ENCODE data around the gene CPSF7. TPM values are rescaled to one million over a fixed set of nuclear protein-coding genes. Genes with fewer than 3 reads are reported as not detected.

The CPSF7 gene
- total and polyA plus RNA-seq, 2 donors (not counting 1 experiment from before 2014, with no cell fraction given): 74.7 to 167 TPM

DNA sequence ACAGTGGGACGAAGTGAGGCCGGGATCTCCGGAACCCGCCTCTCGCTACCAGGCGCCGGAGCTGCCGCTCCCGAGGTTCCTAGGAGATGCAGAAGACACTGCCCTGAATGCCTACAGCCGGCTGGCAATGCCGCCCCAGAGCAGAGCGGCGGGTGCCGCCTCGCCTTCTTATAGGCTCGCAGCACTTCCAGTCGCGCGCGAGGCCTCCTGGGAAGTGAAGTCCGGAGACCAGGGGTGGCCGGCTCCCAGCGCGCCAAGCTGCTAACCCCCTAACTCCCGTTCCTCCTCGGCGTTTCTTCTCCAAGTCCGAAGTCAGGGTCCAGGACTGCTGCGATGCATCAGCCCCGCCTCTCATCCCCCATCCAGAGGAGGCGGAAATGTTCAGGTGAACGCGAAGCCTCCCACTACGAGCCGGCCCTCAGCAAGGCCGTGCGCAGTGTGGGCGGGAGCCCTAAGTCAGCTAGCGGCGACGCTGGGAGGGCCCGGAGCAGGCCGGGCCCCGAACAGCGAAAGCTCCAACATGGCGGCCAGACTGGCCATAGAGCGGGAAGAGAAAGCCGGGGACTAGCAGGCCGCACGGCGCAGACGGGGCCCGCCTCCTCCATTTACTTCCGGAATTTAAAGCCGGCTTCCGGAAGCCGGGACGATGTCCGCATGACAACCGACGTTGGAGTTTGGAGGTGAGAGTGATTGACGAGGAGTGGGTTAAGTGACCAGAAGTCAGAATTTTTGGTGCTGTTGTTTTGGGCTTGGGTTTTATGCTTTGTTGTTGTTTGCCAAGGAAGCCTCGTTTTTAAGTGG is 67.8 kb downstream of the CPSF7 start, which contains the start of the genes CYB561A3 and TMEM138:
Gene CYB561A3 (minus strand): TSS at position 142 of the 801 bp plus-strand sequence. CDS start 5,169 bp downstream, outside the sequence.
Gene TMEM138 (plus strand): TSS at position 634 of the 801 bp plus-strand sequence. CDS start 2,017 bp downstream, outside the sequence.
- POLR2A ChIA-PET: interaction anchor here (0.6 to 3.2 kb wide), 16 partner anchors 8 to 371 kb away, joined by 3 to 24 read pairs (median 4); partner anchors contain the start of genes CPSF7, DDB1, SDHAF2 and TKFC
- 0% methylated on average over 62 of the region's 63 CpGs for WGBS (ENCODE audit: insufficient coverage)

More for the DNA sequence above, 67.8 kb downstream of the CPSF7 start, which contains the start of the genes CYB561A3 and TMEM138:
- H3K4me3 ChIP-seq (ENCODE audit: control extremely low read depth in 1 of 5, extremely low read depth in 1 of 5, insufficient read depth in 1 of 5, low read depth in 2 of 5, low read length in 4 of 5): peak within 1 kb of the TSS; percentile 86 to 99 (median 97)
- Mint-ChIP-seq H3K27ac (peak within 1 kb of the TSS; percentile 98), H3K4me3 (peak within 1 kb of the TSS; percentile 99), H3K27me3 (no peaks in the 10 kb centered on the region), H3K9me3 (ENCODE audit: insufficient read depth) (no peaks in the 10 kb centered on the region), H3K4me1 (peaks cover 53% of the 10 kb centered on the region)
- H3K36me3 ChIP-seq (replicated peaks in 1 of 2; ENCODE audit: control extremely low read depth in 1 of 2, control insufficient read depth in 1 of 2, extremely low read depth in 1 of 2, insufficient read depth in 2 of 2, low read length in 1 of 2): peaks cover 0 to 25% of the 10 kb centered on the region in 2 experiments
- peak within 1 kb of the TSS; percentile 95 for H3K9ac ChIP-seq (ENCODE audit: low read length)
- peaks cover 13% of the 10 kb centered on the region for H4K20me1 ChIP-seq (ENCODE audit: control insufficient read depth, insufficient read depth, low read length, poor library complexity, severe bottlenecking)
- no peak for TF ChIP-seq CTCF (IDR thresholded peaks at IDR 0.05)
- no peak for TF ChIP-seq EZH2 (IDR thresholded peaks at IDR 0.05; ENCODE audit: borderline replicate concordance, insufficient read depth, low read depth, low read length, poor library complexity, severe bottlenecking)
- no peaks in the 10 kb centered on the region for H3K9me3 ChIP-seq (ENCODE audit: control extremely low read depth in 1 of 3, control insufficient read depth in 2 of 3, insufficient read depth in 1 of 3, low read length in 2 of 3)
- no peaks in the 10 kb centered on the region for H3K27me3 ChIP-seq (replicated peaks in 1 of 4; ENCODE audit: control extremely low read depth in 1 of 4, control insufficient read depth in 3 of 4, insufficient read depth in 4 of 4, low read length in 3 of 4)
- peak within 1 kb of the TSS; percentile 86 for H3K4me2 ChIP-seq (replicated peaks; ENCODE audit: low read depth, low read length, poor library complexity, severe bottlenecking)
- CTCF ChIA-PET: interaction anchor here (0.9 to 20.9 kb wide), 8 partner anchors 8 to 447 kb away, joined by 3 to 436 read pairs (median 6); partner anchors contain the start of genes DDB1, TKFC and TMEM216
- peak within 1 kb of the TSS; percentile 93 for H3K27ac ChIP-seq (ENCODE audit: low read length in 2 of 2)
- peak within 1 kb of the TSS; percentile 97 for H2AFZ ChIP-seq (ENCODE audit: insufficient read depth, low read depth, low read length, poor library complexity, severe bottlenecking)
- H3K4me1 ChIP-seq (ENCODE audit: control insufficient read depth in 2 of 2, insufficient read depth in 2 of 2, low read length in 2 of 2): peaks cover 43 to 49% of the 10 kb centered on the region in 2 donors
- peak; percentile 94 for DNase-seq
- peak; percentile 72 for ATAC-seq (ENCODE audit: low read depth)
- intact Hi-C loops (cut with micrococcal nuclease): loop anchor here (1.0 kb wide), 2 partner anchors 26 to 68 kb away; partner anchors contain the start of gene SDHAF2
- peaks cover 64% of the 10 kb centered on the region for H3K79me2 ChIP-seq (ENCODE audit: control insufficient read depth, insufficient read depth, low read length)
